K562 (cell line): ENCODE results near the gene CEACAM18. TPM values are rescaled to one million over a fixed set of nuclear protein-coding genes. Genes with fewer than 3 reads are reported as not detected.

Source experiments
- ADNP ChIP-seq: fragments of 200-800 bp; sonication (Bioruptor generic); IDR thresholded peaks from 2 replicates; pipeline ENCODE4 v1.6.1; 2016; ENCODE audit warnings: missing genetic modification characterization, missing compliant biosample characterization
- ATF7 ChIP-seq: fragments of 450-650 bp; IDR thresholded peaks from 2 replicates; pipeline ENCODE4 v1.7.1; 2014; ENCODE audit warnings: mild to moderate bottlenecking, moderate library complexity
- CBX3 ChIP-seq, 2 experiments: IDR thresholded peaks; 1 replicate in 1 of 2; 2 replicates in 1 of 2; pipeline ENCODE4 v1.6.1; 2012; ENCODE audit warnings: inconsistent platforms in 2 of 2, low read length in 2 of 2, borderline replicate concordance in 1 of 2, control low read depth in 1 of 2
- CHD2 ChIP-seq: IDR thresholded peaks from 2 replicates; pipeline ENCODE4 v1.6.1; 2011; ENCODE audit warnings: low read depth, low read length
- MYC ChIP-seq, 2 experiments: fragments of 250-450 bp in 1 of 2; sonication (Bioruptor Pico) in 1 of 2; IDR thresholded peaks; 2 replicates each; pipeline versions ENCODE4 v1.5.1 to v1.6.1; 2012 to 2021; ENCODE audit warnings: low read depth in 2 of 2, borderline replicate concordance in 1 of 2, improper control_type of control experiment in 1 of 2, low read length in 1 of 2, mild to moderate bottlenecking in 1 of 2, moderate library complexity in 1 of 2
- NR4A1 ChIP-seq, 2 experiments: fragments of 250-450 bp in 1 of 2; fragments of 450-650 bp in 1 of 2; sonication (Bioruptor Pico) in 1 of 2; IDR thresholded peaks; 2 replicates each; pipeline versions ENCODE4 v1.4.0 to v1.6.1; 2016 to 2020; ENCODE audit warnings: mild to moderate bottlenecking in 2 of 2, missing compliant biosample characterization in 1 of 2, missing genetic modification characterization in 1 of 2, moderate library complexity in 1 of 2
- RHOXF2B ChIP-seq: fragments of 250-450 bp; sonication (Bioruptor Pico); conservative IDR thresholded peaks from 2 replicates; pipeline ENCODE4 v1.5.1; 2021
- SMARCC2 ChIP-seq: fragments of 450-650 bp; IDR thresholded peaks from 2 replicates; pipeline ENCODE4 v1.6.1; 2017; ENCODE audit warnings: antibody characterized with exemption, moderate library complexity, mild to moderate bottlenecking, low read depth
- TBP ChIP-seq: optimal IDR thresholded peaks from 2 replicates; pipeline ENCODE3; 2011; ENCODE audit warnings: low read depth, low read length, improper control_type of control experiment
- XRCC4 ChIP-seq: IDR thresholded peaks from one replicate; pipeline ENCODE4 v1.6.1; 2011; ENCODE audit not compliant: insufficient read depth, insufficient read length; ENCODE audit errors: extremely low read depth
- ZBED1 ChIP-seq: IDR thresholded peaks from 2 replicates; pipeline ENCODE4 v1.6.1; 2014
- ZBTB17 ChIP-seq: fragments of 450-650 bp; formaldehyde crosslinking; IDR thresholded peaks from 2 replicates; pipeline ENCODE4 v1.4.0; 2020; ENCODE audit warnings: mild to moderate bottlenecking
- ZKSCAN1 ChIP-seq: fragments of 150-350 bp; IDR thresholded peaks from 2 replicates; pipeline ENCODE4 v1.6.1; 2016; ENCODE audit warnings: low read depth, low read length
- polyA plus RNA-seq, 8 experiments: library from polyadenylated mRNA; depleted of rRNA in 4 of 8; stranded (reverse) in 5 of 8; unstranded in 3 of 8; fragments of >200 nt; fragmentation: Nextera tagmentation in 2 of 8; fragmentation: Illumina TruSeq in 1 of 8; extraction: Ambion mirVana in 2 of 8; extraction: Trizol in 1 of 8; gene quantifications; 2 replicates each; pipeline versions ENCODE4 v1.2.1 to v1.2.3, GENCODE V29; 2011 to 2014; ENCODE audit warnings: inconsistent platforms in 1 of 8, missing spikeins in 1 of 8
- total RNA-seq, 7 experiments: library from RNA; depleted of rRNA in 6 of 7; stranded (reverse); fragments of >200 nt in 6 of 7; fragmentation: Illumina TruSeq in 2 of 7; extraction: Trizol in 2 of 7; gene quantifications; 2 replicates each; pipeline versions ENCODE4 v1.2.1 to v1.2.3, GENCODE V29; 2011 to 2021; ENCODE audit warnings: low replicate concordance in 1 of 7
- TF ChIP-seq, protein P1 (sequence below): fragments of 450-650 bp; IDR thresholded peaks from 2 replicates; pipeline ENCODE4 v1.6.1; 2016; ENCODE audit warnings: low read depth
- TF ChIP-seq, protein P2 (sequence below): fragments of 200-400 bp; formaldehyde crosslinking; IDR thresholded peaks from 2 replicates; pipeline ENCODE4 v1.6.1; 2017; ENCODE audit warnings: mild to moderate bottlenecking, low read depth, low read length, moderate library complexity
- TF ChIP-seq, protein P3 (sequence below): sonication (generic); formaldehyde crosslinking; IDR thresholded peaks from 2 replicates; pipeline ENCODE4 v1.8.0; 2022; ENCODE audit warnings: mild to moderate bottlenecking, low read depth, missing genetic modification reagents

The CEACAM18 gene
- total and polyA plus RNA-seq, 9 of the 15 experiments (the other 6 are each of a cell fraction or from before 2014, with no cell fraction given) = 0.08 to 0.24 (median 0.15) TPM; not detected in 3

DNA sequence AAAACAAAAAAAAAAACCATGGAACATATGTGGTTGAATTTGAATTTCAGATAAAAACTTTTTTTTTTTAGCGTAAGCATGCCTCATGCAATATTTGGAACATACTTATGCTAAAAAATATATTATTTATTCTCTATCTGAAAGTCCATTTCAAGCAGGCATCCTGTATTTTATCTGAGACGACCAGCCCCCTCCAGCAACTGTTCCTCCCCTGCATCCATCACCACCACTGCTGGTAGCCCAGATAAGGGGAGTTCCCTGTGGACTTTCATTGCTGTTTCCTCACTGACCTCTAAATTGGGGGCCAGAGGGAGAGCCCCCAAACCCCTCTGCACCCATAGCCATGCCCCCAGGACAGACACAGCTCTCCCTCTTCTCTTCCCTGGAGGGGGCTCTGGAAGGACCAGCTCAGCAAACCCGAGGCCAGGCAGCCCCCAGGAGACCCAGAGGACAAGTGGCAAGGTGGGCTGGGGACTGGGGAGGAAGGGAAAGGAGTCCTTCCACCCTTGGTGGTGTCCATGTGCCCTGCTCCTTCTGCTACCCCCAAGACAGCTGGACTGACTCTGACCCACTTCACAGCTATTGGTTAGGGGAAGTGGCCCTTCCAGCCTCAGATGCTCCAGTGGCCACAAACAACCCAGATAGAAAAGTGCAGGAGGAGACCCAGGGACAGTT lies 29.9 kb downstream of the CEACAM18 start (continued):
- TF ChIP-seq, protein P1, sequence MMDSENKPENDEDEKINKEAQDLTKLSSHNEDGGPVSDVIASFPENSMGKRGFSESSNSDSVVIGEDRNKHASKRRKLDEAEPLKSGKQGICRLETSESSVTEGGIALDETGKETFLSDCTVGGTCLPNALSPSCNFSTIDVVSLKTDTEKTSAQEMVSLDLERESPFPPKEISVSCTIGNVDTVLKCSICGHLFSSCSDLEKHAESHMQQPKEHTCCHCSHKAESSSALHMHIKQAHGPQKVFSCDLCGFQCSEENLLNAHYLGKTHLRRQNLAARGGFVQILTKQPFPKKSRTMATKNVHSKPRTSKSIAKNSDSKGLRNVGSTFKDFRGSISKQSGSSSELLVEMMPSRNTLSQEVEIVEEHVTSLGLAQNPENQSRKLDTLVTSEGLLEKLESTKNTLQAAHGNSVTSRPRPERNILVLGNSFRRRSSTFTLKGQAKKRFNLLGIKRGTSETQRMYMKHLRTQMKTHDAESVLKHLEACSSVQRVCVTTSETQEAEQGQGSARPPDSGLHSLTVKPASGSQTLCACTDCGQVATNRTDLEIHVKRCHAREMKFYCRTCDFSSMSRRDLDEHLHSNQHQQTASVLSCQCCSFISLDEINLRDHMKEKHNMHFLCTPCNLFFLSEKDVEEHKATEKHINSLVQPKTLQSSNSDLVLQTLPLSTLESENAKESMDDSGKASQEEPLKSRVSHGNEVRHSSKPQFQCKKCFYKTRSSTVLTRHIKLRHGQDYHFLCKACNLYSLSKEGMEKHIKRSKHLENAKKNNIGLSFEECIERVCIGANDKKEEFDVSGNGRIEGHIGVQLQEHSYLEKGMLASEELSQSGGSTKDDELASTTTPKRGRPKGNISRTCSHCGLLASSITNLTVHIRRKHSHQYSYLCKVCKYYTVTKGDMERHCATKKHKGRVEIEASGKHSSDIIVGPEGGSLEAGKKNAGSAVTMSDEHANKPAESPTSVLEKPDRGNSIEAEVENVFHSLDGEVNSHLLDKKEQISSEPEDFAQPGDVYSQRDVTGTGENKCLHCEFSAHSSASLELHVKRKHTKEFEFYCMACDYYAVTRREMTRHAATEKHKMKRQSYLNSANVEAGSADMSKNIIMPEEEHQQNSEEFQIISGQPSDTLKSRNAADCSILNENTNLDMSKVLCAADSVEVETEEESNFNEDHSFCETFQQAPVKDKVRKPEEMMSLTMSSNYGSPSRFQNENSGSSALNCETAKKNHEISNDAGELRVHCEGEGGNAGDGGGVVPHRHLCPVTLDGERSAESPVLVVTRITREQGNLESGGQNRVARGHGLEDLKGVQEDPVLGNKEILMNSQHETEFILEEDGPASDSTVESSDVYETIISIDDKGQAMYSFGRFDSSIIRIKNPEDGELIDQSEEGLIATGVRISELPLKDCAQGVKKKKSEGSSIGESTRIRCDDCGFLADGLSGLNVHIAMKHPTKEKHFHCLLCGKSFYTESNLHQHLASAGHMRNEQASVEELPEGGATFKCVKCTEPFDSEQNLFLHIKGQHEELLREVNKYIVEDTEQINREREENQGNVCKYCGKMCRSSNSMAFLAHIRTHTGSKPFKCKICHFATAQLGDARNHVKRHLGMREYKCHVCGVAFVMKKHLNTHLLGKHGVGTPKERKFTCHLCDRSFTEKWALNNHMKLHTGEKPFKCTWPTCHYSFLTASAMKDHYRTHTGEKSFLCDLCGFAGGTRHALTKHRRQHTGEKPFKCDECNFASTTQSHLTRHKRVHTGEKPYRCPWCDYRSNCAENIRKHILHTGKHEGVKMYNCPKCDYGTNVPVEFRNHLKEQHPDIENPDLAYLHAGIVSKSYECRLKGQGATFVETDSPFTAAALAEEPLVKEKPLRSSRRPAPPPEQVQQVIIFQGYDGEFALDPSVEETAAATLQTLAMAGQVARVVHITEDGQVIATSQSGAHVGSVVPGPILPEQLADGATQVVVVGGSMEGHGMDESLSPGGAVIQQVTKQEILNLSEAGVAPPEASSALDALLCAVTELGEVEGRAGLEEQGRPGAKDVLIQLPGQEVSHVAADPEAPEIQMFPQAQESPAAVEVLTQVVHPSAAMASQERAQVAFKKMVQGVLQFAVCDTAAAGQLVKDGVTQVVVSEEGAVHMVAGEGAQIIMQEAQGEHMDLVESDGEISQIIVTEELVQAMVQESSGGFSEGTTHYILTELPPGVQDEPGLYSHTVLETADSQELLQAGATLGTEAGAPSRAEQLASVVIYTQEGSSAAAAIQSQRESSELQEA = no peak
- TF ChIP-seq NR4A1 (CRISPR knock-in tag; IDR thresholded peaks at IDR 0.05) (no peak), NR4A1 (tag; IDR thresholded peaks at IDR 0.05) (peak; percentile 72; the same call in 1 of the 2 replicates), ADNP (peak; percentile 52; the same call in 1 of the 2 replicates), SMARCC2 (peak; percentile 95), MYC (IDR thresholded peaks at IDR 0.05; ENCODE audit: low read depth, low read length) (peak; percentile 52; the same call in 1 of the 2 replicates), MYC (CRISPR knock-in tag; IDR thresholded peaks at IDR 0.05; ENCODE audit: borderline replicate concordance, low read depth) (no peak), CHD2 (no peak), ATF7 (peak; percentile 44; the same call in 1 of the 2 replicates), ZBED1 (peak; percentile 72; the same call in 1 of the 2 replicates), TBP (peak; percentile 3), ZBTB17 (CRISPR knock-in tag) (no peak), ZKSCAN1 (peak; percentile 22; the same call in 1 of the 2 replicates), CBX3 (IDR thresholded peaks at IDR 0.05; ENCODE audit: borderline replicate concordance in 1 of 2, low read length in 2 of 2) (peak in 1 of 2 experiments; percentile 76; a peak in 1 of 3 replicates), XRCC4 (no peak), RHOXF2B (CRISPR knock-in tag) (no peak)
- TF ChIP-seq, protein P2, sequence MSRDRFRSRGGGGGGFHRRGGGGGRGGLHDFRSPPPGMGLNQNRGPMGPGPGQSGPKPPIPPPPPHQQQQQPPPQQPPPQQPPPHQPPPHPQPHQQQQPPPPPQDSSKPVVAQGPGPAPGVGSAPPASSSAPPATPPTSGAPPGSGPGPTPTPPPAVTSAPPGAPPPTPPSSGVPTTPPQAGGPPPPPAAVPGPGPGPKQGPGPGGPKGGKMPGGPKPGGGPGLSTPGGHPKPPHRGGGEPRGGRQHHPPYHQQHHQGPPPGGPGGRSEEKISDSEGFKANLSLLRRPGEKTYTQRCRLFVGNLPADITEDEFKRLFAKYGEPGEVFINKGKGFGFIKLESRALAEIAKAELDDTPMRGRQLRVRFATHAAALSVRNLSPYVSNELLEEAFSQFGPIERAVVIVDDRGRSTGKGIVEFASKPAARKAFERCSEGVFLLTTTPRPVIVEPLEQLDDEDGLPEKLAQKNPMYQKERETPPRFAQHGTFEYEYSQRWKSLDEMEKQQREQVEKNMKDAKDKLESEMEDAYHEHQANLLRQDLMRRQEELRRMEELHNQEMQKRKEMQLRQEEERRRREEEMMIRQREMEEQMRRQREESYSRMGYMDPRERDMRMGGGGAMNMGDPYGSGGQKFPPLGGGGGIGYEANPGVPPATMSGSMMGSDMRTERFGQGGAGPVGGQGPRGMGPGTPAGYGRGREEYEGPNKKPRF = no peak
- TF ChIP-seq, protein P3, sequence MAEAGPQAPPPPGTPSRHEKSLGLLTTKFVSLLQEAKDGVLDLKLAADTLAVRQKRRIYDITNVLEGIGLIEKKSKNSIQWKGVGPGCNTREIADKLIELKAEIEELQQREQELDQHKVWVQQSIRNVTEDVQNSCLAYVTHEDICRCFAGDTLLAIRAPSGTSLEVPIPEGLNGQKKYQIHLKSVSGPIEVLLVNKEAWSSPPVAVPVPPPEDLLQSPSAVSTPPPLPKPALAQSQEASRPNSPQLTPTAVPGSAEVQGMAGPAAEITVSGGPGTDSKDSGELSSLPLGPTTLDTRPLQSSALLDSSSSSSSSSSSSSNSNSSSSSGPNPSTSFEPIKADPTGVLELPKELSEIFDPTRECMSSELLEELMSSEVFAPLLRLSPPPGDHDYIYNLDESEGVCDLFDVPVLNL (CRISPR knock-in tag) = no peak
